Stimulated activated naive CD4-positive, alpha-beta T cell (primary cell): ENCODE data around the gene MID1.

Experiments
- DNase-seq, 6 experiments: peaks; one replicate each; lab custom pipeline; 2025; lab: John Stamatoyannopoulos, UW

MID1 gene

DNA sequence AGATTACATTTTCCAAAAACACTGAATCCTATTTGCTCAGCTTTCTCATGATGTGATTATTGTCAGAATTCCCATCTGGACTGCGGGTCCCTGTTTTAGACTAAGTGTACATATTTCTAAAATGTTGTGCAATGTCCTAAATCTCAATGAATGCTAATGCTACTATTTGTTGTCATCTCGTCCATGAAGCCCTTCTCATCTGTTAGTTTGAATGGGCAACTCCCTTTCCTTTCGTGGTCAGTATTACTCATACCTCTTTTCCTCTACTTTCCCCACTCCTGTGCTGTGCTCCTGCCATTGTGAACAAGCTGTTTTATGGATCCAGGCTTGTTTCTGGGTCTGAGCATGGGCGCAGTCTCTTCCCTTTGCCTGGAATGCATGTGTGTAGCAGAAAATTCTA is 91.0 kb downstream of the MID1 start:
- no peak for DNase-seq

DNA sequence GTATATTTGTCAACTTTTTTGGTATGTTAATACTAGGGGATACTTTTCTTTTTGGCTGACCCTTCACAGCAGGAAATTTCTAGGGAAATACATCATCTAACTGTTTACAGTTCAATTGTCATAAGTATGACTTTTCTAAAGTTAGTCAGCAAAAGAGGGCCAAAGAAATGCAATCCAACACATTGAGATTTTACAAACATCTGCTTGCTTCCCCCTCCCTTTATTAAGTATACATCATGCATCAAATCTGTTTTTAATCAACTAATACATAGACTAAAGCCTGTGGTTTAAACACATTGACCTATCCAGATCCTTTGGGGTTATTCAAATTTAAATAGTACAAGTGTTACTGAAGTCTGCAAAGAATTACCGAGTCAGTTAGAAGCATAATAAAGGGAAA is 93.9 kb downstream of the MID1 start:
- no peak for DNase-seq

DNA sequence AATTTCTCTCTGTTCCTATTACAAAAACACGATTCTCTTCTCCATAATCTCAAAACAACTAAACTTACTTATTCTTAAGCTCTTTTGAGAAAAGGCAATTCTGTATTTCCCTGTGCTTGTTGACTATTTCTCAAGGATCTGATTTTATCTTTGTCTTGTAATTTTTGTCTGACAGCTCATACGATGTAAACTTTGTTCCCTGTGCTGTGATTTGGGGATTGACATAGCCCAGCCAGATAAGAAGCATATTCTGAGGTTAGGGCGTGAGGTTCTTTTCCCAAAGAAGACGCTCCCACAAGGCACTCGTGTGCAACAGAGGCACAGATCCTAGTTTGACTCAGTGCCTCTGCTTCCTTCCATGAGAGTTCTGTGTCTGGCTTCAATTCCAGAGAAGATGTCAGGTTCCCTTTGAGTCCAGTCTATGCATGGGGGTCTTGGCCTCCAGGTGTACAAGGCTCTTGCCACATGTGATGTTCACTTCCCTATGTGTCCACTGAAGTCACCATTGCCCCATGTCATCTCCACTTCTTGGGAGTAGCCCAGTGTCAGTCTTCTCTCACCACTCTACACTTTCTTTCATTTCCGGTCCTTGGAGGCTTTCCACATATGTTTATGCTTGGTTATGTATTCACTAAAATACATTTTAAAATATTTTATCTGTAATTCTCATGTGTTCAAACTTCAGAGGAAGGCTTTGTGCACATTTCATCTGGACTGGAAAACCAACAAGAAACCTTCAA is 94.8 kb downstream of the MID1 start:
- DNase-seq = no peak

DNA sequence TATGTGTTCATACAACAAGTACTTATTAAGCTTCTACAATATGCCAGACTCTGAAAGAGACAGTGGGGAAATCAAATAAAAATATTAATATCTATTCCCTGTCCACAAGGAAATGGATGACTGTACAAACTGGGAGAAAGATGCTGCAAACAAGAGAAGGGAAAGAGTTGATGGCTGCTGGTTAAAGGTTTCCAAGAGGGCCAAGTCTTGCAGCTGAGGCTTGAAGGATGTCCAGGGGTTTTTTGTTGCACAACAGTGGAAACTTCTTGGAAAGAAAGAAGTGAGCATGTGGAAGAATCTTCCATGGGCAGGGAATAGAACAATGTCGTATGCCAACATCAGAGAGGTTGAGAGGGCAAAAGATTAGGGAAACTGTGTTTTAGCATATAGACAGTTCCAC is 95.8 kb downstream of the MID1 start:
- DNase-seq = no peak

DNA sequence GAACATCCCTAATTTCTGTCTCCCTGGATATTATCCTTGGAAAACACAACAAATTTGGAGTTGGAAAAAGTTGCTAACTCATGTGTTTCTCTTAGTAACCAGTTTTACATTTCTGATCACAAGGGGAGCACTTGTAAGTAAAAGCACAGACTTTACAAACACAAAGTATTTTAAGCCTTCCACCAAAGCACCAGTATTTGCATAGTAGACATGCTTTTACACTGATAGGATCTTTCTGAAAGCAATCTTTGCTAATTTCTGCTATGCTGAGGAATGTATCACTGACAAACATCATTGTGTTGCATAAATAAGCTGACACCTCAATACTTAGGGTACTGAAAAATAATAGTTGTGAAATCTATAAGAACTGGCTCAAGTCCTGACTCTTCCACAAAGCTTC is 100.6 kb downstream of the MID1 start:
- DNase-seq = no peak

DNA sequence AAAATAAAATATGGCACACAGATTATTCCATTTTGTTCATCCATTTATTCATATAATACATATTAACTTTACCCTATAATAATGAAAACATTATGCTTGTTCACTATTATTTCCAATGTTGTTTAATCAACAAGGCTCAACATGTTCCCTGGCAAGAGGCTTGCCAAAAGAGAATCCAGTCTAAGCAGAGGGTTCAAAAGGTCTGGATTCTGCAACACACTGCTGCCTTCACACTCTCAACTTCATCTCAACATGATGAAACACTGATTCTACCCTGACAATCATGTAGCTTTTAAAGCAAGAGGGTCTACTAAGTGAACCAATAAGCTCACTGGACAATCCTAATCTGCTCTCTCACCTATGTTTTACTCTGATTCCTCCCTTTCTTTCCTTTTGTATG is 101.1 kb downstream of the MID1 start:
- DNase-seq = no peak

DNA sequence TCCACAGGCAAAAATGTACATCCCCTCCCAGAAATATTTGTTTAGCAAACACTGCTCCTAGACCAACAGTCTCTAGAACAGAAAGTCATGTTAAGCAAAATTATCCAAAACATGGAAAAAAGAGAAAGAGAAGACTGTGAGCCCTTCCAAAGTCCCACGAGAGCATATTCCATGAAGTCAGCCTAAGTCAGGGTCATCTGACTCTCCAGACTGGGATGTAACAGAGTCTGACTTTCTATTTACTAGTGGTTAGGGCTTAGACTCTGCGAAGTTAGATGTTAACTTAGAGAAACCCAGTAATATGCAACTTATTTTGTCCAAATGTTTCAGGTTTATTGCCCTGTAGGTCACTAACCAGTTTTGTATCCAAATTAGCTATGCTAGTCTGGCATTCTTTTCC is 102.3 kb downstream of the MID1 start:
- no peak for DNase-seq

DNA sequence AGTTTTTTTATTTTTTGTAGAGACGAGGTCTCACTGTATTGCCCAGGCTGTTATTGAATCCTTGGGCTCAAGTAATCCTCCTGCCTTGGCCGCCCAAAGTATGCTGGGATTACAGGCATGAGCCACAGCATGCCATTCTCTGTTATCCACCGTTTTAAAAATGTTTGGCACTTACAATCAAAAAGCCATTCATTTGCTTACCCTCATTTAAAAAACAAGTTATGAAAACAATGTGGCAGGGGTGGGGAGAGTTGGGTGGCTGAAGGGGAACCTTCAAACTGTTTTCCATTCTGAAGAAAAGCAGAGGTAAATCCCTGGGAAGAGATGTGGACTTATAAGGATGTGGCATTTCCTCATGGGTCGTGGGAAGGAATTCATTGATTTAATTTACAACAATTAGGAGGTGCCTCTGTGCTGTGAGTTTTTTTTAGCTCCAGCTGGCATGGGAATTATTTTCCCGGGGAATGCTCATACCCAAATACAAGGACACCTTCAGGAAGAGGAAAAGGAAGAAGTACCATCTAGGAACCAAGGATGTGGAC is 103.5 kb downstream of the MID1 start:
- no peak for DNase-seq

DNA sequence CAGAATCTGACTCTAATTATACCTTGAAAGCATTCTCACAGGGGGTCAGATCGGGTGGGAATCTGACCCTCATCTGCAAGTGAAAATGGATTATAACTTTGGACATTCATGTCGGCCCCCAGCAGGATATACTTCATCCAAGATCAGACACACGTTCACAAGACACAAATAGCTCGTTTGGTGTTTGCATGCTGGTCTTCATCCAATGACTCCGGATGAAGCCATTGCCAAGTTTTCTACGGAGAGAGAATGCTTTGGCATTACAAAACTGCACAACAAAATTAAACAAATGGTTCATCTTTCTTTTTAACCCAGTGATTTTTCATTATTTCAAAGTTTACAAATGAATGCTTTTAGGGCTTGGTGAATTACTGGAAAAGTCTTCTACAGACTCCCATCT is 105.5 kb downstream of the MID1 start:
- no peak for DNase-seq

DNA sequence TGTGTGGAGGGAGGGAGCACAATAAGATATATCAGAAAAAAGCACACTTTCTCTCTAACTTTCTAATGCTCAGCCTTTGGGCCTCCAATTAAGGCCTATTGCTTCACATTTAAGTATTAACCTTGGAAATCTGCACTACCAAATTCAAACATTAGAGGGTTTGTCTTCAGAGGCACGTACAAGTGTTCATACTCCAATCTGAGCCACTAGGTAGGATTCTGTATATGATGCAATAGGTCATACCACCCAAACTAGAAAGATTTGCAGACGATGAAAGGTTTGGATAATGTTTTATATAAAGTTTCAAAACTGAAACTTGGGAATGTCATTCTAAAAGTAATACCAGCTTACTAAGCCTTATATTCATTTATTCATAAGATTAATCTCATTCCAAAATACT is 106.4 kb downstream of the MID1 start:
- no peak for DNase-seq

DNA sequence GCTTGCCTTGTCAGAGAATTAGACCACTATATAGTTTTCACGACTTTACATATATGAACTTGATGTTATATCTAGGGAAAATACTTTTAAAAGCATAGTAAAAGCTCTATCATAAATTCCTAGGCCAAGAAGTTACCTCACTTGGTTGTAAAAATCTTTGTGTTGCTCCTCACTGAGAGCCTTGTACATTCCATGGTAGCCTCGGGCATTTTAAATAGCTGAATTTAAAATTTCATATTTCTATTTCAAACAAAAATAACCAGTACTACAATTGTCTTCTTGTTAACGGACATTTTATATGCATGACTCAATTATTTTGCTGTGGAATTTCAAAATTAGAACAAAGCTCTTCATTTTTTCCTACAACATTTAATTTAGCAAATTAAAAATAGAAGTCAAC is 107.6 kb downstream of the MID1 start:
- no peak for DNase-seq

DNA sequence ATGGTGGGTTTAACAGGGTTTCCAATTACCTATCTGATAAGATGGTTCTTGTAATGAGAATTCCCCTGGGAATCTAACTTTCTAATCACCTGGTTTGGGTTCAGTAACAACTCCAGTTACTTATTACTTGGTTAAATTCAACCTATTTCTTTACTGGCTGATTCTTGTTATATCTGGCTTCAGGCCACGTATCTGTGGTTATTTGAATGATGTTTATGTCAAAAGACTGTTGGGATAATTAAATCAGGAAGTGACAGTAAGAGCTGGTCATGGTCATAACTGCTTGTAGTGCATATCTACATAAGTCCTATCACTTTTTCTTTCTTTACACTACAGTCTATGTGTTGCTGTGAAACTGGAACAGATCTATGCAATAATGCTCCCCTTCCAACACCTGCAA is 108.1 kb downstream of the MID1 start:
- DNase-seq = no peak

DNA sequence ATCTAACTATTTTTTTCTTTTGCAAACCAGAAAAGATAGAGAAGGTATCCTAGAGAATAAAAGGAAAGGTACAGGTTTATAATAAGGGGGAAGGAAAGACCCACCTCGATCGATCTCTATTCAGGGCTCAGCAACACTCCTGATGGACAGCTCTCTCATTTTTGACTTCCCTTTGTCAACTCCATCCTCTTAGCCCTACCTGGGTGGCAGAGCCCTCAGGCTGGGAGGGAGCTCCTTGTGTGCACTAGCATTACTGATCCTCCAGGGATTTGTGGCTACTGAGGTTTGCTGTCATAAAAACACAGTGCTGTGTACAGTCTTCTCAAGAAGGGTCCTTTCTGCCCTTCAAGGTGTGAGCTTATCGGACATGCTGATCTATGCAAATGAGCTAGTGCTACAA is 111.0 kb downstream of the MID1 start:
- no peak for DNase-seq

DNA sequence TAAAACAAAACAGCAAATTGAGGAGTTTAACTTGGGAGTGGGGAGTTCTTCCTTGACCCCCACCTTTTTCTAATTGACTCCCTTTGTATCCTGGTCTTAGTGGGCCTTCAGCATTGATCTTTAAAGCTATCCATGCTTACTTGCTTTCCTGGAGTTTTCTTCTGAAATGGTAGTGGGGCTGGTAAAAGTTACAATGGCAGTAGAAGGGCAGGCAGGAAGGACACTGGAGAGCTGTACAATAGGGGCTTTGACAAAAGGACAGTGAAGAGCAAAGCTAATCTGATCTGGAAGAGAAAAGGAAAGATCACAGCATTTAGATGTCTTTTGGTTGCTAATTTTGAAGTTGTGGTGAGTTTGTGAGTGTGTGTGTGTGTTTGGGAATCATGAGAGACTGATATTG is 111.5 kb downstream of the MID1 start:
- DNase-seq = no peak

DNA sequence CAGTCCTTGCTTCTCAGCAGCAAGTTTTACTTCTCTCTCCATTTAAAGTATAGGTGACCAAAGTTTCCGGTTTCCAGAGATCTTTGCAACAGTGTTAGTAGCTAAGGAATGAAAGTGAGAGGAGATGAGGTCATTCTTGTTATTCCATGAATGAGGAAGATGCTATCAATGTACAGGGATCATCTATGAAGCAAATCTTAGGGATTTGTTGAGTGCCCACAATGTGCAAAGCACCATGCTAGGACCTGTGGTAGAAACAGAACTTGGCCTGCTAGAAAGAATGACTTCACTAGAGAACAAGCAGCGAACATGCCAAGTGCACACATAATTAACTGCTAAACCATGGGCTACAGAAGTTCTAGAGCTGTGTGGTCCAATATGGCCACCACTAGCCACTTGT is 112.5 kb downstream of the MID1 start:
- no peak for DNase-seq

DNA sequence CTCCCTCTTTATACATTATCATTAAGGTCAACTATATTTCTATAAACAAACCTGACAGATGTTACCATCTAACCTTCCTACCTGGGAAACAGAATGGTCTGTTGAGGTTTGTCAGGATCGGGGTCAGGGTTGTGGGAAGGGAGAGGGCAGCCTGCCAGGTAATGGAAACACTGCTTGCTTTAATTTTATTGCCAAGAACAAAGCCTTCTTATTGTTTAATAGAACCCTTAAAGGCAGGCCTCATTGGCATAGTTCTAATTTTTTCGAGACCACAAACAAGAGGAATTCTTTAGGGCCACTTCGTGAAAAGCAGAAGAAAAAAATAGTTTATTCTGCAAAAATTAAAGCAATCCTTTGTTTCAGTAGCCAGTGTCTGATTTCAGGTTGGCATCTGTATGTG is 113.2 kb downstream of the MID1 start:
- DNase-seq = no peak

DNA sequence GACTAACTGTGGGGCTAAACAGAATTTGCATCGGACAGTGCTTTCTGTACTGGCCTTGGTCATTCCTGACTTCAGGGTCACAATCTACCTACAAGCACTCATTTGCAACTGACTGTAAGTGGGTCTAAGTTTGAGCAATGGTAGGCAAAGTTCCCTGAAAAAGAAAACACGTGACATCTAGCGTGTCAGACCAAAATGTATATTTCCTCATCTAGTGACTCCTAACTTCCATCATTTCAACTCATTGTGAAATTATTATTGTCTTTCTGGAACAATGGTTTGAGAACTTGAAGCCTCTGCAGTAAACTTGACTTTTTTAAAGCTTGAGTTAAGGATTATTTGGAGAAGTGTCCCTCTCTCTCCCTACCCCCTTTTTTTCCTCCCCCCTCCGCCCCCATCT is 113.6 kb downstream of the MID1 start:
- no peak for DNase-seq

DNA sequence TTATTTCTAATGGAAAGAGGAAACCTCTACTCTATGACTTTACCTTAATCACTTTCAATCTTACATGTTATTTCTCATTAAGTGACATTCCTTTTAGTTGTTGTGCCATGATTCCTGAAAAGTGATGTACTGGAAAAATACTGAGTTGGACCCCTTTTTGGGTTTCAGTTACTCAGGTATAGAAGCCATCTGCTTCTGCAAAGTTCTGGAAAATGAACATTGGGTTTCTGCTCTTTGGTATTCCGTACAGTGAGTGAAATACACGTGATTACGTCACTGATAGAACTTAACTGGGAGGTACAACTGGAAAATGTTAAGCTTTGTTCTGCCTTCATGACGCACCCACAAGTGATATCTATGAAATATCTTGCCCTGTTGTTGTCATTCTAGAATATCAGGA is 114.7 kb downstream of the MID1 start:
- DNase-seq = no peak

DNA sequence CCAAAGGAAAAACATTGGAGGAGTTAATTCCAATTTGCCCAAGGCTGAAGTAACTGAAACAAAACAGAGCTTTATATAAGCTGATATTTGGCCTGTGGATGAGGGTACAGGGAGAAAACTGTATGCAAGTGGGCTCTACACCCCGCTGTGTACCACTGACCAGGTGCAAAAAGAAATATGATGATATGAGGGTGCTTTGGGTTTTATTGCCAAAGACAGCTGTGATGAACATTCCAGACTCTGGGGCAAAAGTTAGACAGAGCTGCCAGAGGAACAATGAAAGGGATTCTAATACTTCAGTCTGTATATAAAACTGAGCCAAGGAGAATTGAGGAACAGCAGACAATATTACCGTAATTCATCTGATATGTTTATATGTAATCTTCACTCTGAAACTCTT is 117.4 kb downstream of the MID1 start:
- DNase-seq = no peak

DNA sequence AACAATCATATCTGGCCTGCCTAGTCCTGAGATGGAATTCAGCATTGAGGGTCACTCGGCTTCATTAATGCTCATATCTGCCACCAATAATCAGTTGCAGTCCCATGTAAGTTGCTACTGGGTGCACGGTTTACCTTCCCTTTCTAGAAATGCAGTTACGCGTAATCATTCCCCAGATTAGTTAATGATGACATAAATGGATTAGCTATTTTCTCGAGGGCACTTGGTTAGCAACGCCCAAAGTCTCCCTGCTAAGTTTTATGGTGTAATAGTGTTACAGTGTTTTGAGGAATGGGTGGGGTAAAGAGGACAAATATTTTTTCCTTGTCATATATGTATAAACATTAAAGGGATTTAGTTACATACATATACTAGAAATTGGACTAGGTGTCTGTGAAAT is 118.8 kb downstream of the MID1 start:
- DNase-seq = no peak

DNA sequence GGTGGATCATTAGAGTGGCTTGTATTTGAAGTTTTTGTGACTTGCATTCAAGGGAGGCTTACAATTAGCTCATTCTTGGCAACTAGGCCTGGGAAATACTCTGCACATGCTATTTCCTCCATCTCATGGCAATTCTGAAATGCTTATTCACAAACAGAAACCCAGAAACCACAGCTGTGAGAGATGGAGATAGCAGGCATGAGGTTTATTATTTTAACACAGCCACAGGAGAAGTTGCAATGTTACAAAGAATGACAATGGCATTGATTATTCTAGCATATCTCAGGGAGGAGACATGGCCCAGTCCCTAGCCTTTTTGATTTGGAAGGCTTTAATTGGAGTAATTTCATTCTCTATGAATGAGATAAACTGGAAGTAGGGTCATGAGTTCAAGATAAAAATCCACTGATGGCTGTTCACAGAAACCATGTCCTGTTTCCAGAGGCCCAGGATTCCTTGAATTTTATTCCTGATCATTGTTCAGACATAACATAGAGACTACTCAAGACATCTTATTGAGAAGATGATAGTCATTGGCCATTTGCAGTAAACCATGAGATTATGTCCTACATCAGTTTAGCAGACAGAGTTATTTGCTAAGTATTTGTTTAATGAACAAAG is 123.9 kb downstream of the MID1 start:
- DNase-seq = no peak

DNA sequence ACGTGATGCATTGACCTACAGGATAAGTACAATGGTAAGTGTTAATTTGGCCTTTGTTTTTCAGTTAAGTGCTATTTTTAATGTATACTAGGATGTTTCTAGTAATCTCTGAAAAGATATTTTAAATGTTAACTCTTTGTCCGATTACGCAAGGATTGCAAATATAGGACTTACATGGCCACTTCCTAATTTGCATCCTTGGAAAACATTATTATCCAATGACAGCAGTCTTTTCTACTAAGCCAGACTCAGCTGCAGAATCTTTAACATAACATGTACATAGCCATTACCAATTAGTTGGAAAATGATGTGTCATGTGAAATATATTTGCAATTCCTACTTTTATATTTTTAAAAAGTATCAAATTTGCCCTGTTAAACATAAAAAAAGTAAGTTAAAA is 124.7 kb downstream of the MID1 start:
- DNase-seq = no peak

DNA sequence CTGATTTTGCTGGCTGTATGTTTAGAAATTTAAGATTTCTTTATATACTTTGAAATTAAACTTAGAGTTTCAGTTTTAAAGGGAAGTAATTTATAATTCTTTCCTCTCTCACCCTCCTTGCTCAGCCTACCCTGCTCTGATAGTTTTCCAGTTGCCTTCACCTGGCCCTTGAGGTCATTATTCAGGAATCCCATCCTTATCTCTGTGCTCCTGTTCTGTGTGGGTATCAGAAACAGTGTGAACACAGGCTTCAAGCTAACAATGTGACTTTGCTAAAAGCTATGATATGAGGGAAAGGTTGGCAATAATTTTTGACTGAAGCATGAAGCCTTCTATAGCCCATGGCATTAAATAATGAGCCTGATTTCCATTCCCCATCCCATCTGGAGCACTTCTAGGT is 128.1 kb downstream of the MID1 start:
- DNase-seq = no peak

DNA sequence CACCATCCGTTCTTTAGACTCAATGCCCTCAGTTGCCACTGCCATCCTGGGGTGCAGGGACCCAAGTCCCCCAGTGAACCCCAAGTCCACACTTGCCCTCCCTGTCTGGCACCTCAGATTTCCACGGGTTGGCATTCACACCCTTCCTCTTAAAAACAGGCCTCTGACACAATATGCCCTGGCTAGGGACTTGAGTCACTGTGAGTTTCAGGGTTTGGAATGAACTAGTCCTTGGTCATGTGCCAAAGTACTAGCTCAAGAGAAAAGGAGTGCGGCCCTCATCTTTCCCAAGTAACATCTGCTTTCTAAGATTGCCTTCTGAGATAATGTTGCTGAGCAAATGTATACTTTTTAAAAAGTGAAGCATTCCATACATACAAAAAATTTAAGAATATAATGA is 134.0 kb downstream of the MID1 start:
- no peak for DNase-seq
